AG04449 (cell line): ENCODE data around the gene ATXN1.

ENCODE experiments used
- CTCF ChIA-PET: fragments of 350-600 bp; formaldehyde crosslinking; extraction: SDS; loops from one replicate; lab custom pipeline; 2021; ENCODE audit warnings: antibody characterized with exemption; lab: Yijun Ruan, JAX
- POLR2A ChIA-PET: fragments of 400-600, 350-600 bp; formaldehyde crosslinking; extraction: SDS; loops from one replicate; lab custom pipeline; 2020; ENCODE audit warnings: antibody characterized with exemption, inconsistent platforms; lab: Yijun Ruan, JAX
- DNase-seq: peaks from one replicate; pipeline ENCODE4 v3.0.0-alpha.2; 2010; ENCODE audit warnings: low read depth, low spot score
- H3K4me3 ChIP-seq: 2 replicates; pipeline ENCODE4 v1.5.1; 2011; ENCODE audit warnings: low read depth, mild to moderate bottlenecking, control low read depth, low read length
- TF ChIP-seq, protein P1 (sequence below): IDR thresholded peaks from one replicate; pipeline ENCODE4 v1.5.1; 2011; ENCODE audit warnings: mild to moderate bottlenecking, moderate library complexity, low read length, control low read depth, inconsistent platforms; ENCODE audit not compliant: insufficient read depth; ENCODE audit errors: missing control alignments

Gene ATXN1

GRCh38 chr6:16698997-16699868 lies 62.0 kb downstream of the ATXN1 start:
- POLR2A ChIA-PET, result no interaction called here
- no peak overlapping the region for H3K4me3 ChIP-seq
- DNase-seq, result no peak
- CTCF ChIA-PET, result interaction anchor here (0.8 to 1.4 kb wide), 9 partner anchors 9 to 392 kb away, joined by 3 to 6 read pairs (median 3); no protein-coding TSS in a partner anchor
- TF ChIP-seq, protein P1, sequence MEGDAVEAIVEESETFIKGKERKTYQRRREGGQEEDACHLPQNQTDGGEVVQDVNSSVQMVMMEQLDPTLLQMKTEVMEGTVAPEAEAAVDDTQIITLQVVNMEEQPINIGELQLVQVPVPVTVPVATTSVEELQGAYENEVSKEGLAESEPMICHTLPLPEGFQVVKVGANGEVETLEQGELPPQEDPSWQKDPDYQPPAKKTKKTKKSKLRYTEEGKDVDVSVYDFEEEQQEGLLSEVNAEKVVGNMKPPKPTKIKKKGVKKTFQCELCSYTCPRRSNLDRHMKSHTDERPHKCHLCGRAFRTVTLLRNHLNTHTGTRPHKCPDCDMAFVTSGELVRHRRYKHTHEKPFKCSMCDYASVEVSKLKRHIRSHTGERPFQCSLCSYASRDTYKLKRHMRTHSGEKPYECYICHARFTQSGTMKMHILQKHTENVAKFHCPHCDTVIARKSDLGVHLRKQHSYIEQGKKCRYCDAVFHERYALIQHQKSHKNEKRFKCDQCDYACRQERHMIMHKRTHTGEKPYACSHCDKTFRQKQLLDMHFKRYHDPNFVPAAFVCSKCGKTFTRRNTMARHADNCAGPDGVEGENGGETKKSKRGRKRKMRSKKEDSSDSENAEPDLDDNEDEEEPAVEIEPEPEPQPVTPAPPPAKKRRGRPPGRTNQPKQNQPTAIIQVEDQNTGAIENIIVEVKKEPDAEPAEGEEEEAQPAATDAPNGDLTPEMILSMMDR, result no peak

DNA sequence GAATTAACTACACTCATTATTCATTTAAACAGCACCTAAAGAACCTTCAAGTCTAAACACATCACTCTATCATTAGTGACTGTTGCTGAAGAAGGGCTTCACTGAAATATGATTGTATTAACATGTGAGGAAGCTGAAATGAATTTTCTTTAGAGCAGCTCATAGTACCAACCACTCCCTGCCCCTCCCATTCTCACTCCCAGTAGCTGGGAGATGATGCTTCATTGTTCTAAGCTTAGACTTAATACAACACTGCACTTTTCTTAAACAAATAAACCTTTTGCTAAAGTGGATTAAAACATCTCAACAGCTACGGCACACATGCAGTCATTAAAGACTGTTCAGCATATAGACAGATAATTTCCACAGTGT lies 63.1 kb downstream of the ATXN1 start:
- DNase-seq, result no peak
- TF ChIP-seq, protein P1, result no peak
- CTCF ChIA-PET, result interaction anchor here (1.0 to 1.4 kb wide), 4 partner anchors 10 to 65 kb away, joined by 3 to 6 read pairs (median 4); no protein-coding TSS in a partner anchor
- H3K4me3 ChIP-seq, result no peak overlapping the region
- POLR2A ChIA-PET, result interaction anchor here (1.1 kb wide), 1 partner anchor 41 kb away, joined by 3 read pairs; no protein-coding TSS in a partner anchor

DNA sequence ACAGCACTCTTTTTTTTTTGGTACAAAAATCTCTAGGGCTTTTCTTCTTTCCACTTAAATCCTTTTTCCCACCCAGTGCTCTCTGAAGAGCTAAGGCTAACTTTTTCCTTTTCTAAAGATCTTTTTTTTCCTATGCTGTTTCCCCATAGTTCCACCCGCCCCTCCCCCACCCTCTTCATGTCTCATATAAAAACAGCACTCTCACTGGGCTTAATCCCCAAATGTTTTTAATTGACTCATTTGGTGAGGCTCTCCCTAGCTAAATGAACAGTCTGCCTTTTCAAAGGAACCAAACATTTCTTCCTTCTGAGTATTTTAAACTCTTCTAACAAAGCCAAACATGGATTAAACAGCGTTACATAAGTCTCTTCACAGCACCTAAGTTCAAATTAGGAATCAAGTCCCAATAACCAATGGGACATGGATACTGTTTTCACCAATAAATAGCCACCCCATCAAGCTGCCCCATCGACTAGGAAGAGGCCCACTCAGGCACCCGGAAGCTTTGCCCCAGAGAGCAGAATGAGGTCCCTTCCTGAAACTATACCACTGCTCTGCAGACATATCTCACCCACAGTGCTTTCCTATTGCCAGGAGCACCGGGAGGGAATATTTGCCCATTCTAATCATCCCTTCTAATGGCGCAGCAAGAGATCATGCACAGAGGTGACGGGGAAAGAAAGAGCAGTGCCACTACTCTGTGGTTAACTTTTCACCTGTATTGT lies 63.7 kb downstream of the ATXN1 start:
- CTCF ChIA-PET, result interaction anchor here (0.6 to 1.2 kb wide), 2 partner anchors 10 to 389 kb away, joined by 3 to 4 read pairs; no protein-coding TSS in a partner anchor
- POLR2A ChIA-PET, result interaction anchor here (1.1 kb wide), 1 partner anchor 42 kb away, joined by 3 read pairs; no protein-coding TSS in a partner anchor
- no peak overlapping the region for H3K4me3 ChIP-seq
- no peak for DNase-seq
- TF ChIP-seq, protein P1, result no peak

DNA sequence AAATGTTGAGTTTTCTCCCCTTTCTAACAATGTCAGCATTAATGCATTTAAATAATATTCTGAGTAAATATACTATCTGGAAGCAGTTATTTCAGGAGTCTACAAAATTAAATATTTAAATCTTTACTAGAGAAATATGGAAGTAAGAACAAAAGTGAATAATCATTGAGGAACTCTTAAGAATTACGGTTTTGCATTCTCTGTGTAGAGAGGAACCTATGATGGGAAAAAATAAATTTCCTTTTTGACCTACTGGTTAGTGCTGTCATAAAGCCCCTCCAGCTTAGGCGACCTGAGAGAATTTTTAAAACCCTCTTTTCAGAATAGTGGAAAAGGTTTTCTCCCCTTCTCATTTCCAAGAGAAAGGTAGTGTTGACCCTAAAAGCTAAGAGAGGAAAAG lies 64.8 kb downstream of the ATXN1 start:
- TF ChIP-seq, protein P1, result no peak
- ChIA-PET CTCF (interaction anchor here (0.5 to 1.5 kb wide), 5 partner anchors 10 to 390 kb away, joined by 3 to 4 read pairs (median 4); no protein-coding TSS in a partner anchor), POLR2A (interaction anchor here (0.6 kb wide), 1 partner anchor 197 kb away, joined by 3 read pairs; no protein-coding TSS in a partner anchor)
- DNase-seq, result no peak
- H3K4me3 ChIP-seq, result no peak overlapping the region

DNA sequence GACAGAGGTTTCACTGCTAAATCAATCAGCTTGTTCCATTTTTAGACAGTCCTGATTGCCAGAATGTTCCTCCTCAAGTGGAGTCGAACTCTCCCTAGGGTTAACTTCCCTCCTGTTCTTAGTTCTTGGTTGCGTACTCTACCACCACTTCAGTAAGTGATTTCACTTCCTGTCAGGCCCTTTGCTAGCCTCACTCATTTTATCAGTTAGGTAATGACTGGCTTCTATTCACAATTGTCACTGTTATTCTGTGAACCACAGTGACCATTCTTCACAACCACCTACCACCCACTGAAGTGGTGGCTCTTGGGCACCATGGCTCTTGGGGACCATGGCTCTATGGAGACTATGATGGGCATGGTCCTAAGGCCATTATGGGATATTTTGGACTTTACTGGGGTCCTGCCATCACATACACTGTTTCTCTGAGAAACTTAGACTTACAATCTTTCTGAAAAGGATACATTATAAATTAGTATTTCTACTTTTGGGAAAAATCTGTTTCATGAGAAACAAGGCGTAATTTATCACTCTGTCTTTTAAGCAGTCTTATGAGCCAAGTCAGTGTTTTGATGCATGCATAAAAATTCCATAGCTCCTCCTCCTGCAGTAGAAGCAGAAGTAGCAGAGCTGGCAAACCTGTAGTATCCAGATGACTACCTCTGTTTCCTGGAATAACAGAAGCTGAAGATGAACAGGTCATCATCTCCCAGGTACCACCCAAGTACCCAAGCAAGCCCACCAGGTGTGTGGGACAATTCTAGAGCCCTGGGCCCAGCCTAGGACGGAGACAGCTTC lies 66.3 kb downstream of the ATXN1 start:
- ChIA-PET POLR2A (no interaction called here), CTCF (interaction anchor here (1.2 to 1.5 kb wide), 3 partner anchors 12 to 20 kb away, joined by 4 read pairs; no protein-coding TSS in a partner anchor)
- H3K4me3 ChIP-seq, result no peak overlapping the region
- no peak for DNase-seq
- TF ChIP-seq, protein P1, result no peak
